ENCODE results near the gene ZXDC.

Gene ZXDC

DNA sequence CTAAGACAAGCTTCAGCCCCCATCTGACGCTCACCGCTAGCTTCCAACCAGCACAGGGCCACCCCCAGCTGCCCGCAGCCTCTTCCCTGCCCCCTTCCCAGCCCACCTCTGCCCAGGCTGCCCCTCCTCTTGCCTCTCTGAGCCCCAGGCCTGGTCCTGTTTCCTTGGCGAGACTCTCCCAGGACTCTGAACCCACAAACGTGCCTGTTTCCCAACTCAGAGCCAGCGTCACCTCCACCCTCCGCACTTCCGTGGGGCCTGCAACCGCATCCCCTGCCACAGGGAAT is 35.0 kb downstream of the ZXDC start:
- Mint-ChIP-seq H3K9me3 (no peaks in the 10 kb centered on the region), H3K4me1 (ENCODE audit: low read depth) (peaks cover 8% of the 10 kb centered on the region), H3K27me3 (no peaks in the 10 kb centered on the region), H3K27ac (no peak overlapping the region), H3K4me3 (no peak overlapping the region), H3K36me3 (ENCODE audit: low read depth) (peaks cover 84% of the 10 kb centered on the region)
- intact Hi-C loops (cut with micrococcal nuclease): no loop called here

- no peak overlapping the region for H3K27ac Mint-ChIP-seq
- intact Hi-C loops (cut with micrococcal nuclease): no loop called here
- H3K9me3 Mint-ChIP-seq: no peaks in the 10 kb centered on the region
- peaks cover 84% of the 10 kb centered on the region for H3K36me3 Mint-ChIP-seq (ENCODE audit: low read depth)
- H3K27me3 Mint-ChIP-seq: no peaks in the 10 kb centered on the region
- peaks cover 8% of the 10 kb centered on the region for H3K4me1 Mint-ChIP-seq (ENCODE audit: low read depth)
- H3K4me3 Mint-ChIP-seq: no peak overlapping the region
These were observed 35.6 kb downstream of the ZXDC start for GRCh38 chr3:126439968-126440708.

- intact Hi-C loops (cut with micrococcal nuclease): no loop called here
- Mint-ChIP-seq H3K9me3 (no peaks in the 10 kb centered on the region), H3K27ac (no peak overlapping the region), H3K4me3 (no peak overlapping the region), H3K27me3 (no peaks in the 10 kb centered on the region), H3K4me1 (ENCODE audit: low read depth) (peaks cover 8% of the 10 kb centered on the region), H3K36me3 (ENCODE audit: low read depth) (peaks cover 90% of the 10 kb centered on the region)
These were observed 36.2 kb downstream of the ZXDC start for GRCh38 chr3:126439346-126439967.

GRCh38 chr3:126438746-126439145 is 36.9 kb downstream of the ZXDC start:
- intact Hi-C loops (cut with micrococcal nuclease): no loop called here
- peaks cover 97% of the 10 kb centered on the region for H3K36me3 Mint-ChIP-seq (ENCODE audit: low read depth)
- no peaks in the 10 kb centered on the region for H3K9me3 Mint-ChIP-seq
- no peak overlapping the region for H3K27ac Mint-ChIP-seq
- no peaks in the 10 kb centered on the region for H3K27me3 Mint-ChIP-seq
- peaks cover 8% of the 10 kb centered on the region for H3K4me1 Mint-ChIP-seq (ENCODE audit: low read depth)
- H3K4me3 Mint-ChIP-seq: no peak overlapping the region

DNA sequence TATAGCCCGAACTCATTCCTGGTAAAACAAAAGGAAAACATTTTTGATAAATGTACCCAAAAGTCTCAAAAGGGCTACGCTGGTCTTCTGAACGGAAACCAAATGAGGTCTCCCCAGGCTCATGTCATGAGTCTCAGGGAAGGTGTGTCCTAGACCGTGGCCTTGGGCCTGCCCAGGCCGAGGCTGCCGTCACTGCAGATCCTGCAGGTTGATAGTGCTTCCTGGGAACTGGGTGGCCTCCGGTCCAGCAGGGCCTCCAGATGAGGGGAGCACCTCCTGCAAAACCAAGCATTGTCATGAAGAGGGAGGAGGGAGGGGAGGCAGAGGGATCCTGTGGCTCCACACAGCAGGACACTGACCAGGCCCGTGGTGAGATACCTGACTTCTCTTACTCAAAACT is 37.5 kb downstream of the ZXDC start:
- Mint-ChIP-seq H3K4me3 (no peak overlapping the region), H3K27ac (no peak overlapping the region), H3K4me1 (ENCODE audit: low read depth) (peaks cover 6% of the 10 kb centered on the region), H3K27me3 (no peaks in the 10 kb centered on the region), H3K36me3 (ENCODE audit: low read depth) (peaks cover 100% of the 10 kb centered on the region), H3K9me3 (no peaks in the 10 kb centered on the region)
- intact Hi-C loops (cut with micrococcal nuclease): no loop called here

GRCh38 chr3:126436826-126437717 is 38.6 kb downstream of the ZXDC start:
- Mint-ChIP-seq H3K4me1 (ENCODE audit: low read depth) (no peaks in the 10 kb centered on the region), H3K27me3 (no peaks in the 10 kb centered on the region), H3K4me3 (no peak overlapping the region), H3K36me3 (ENCODE audit: low read depth) (peaks cover 100% of the 10 kb centered on the region), H3K27ac (no peak overlapping the region), H3K9me3 (no peaks in the 10 kb centered on the region)
- intact Hi-C loops (cut with micrococcal nuclease): no loop called here

GRCh38 chr3:126435456-126436315 is 40.0 kb downstream of the ZXDC start:
- Mint-ChIP-seq H3K36me3 (ENCODE audit: low read depth) (peaks cover 86% of the 10 kb centered on the region), H3K4me3 (no peak overlapping the region), H3K27ac (no peak overlapping the region), H3K9me3 (no peaks in the 10 kb centered on the region), H3K27me3 (no peaks in the 10 kb centered on the region), H3K4me1 (ENCODE audit: low read depth) (no peaks in the 10 kb centered on the region)
- intact Hi-C loops (cut with micrococcal nuclease): no loop called here

- Mint-ChIP-seq H3K9me3 (no peaks in the 10 kb centered on the region), H3K4me1 (ENCODE audit: low read depth) (no peaks in the 10 kb centered on the region), H3K27ac (no peak overlapping the region), H3K36me3 (ENCODE audit: low read depth) (peaks cover 79% of the 10 kb centered on the region), H3K4me3 (no peak overlapping the region), H3K27me3 (no peaks in the 10 kb centered on the region)
- intact Hi-C loops (cut with micrococcal nuclease): no loop called here
These were observed 40.7 kb downstream of the ZXDC start for GRCh38 chr3:126434931-126435411.

DNA sequence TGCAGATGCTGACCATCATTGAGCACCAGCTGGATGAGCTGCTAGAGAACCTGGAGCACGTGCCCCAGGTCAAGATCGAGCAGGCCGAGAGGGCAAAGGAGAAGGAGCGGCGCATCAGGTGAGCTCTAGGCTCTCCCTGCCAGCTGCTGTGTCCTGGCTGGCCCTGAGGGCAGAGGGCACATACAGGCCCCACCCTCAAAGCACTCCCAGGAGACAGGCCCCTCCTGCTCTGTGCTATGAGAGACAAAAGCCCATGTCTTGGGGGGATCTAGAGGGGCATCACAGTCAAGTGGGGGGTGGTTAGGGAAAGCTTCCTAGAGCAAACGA is 41.5 kb downstream of the ZXDC start:
- Mint-ChIP-seq H3K9me3 (no peaks in the 10 kb centered on the region), H3K36me3 (ENCODE audit: low read depth) (peaks cover 71% of the 10 kb centered on the region), H3K27ac (no peak overlapping the region), H3K4me1 (ENCODE audit: low read depth) (no peaks in the 10 kb centered on the region), H3K27me3 (no peaks in the 10 kb centered on the region), H3K4me3 (no peak overlapping the region)
- intact Hi-C loops (cut with micrococcal nuclease): no loop called here

DNA sequence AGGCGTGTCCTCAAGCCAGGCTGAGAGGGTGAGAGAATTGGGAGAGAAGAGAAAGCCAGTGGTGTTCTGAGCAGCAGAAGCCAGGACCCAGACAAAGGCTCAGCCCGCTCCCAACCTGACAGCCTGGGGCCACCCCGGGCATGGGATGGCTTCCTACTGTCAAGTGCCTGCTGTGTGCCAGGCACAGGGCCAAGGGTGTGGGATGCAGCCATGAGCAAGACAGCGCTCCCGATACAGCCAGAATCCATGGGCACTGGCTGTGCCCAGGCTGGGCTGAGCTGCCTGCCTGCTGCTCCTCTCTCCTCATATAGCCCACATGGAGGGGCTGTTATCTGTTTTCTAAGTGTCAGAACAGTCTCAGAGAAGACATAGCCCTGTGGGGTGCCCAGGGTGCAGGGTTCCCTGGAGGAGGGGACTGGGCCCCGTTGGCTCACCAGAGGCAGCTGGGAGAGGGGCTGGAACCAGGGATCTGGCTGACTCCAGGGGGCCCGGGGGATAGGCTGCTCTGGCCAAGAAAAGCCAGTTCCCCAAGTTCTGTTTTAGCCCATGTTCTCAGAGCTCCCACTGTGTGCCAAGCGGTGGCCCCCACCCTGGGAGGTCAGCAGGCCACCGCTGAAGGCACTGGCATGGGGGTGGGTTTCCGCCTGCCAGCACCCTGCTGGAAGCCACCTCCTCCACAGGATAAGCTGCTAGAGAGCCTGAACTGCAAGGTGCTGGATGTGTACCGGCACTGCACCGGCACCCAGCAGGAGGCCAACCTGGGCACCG is 42.0 kb downstream of the ZXDC start:
- no peaks in the 10 kb centered on the region for H3K9me3 Mint-ChIP-seq
- no peak overlapping the region for H3K27ac Mint-ChIP-seq
- no peak overlapping the region for H3K4me3 Mint-ChIP-seq
- no peaks in the 10 kb centered on the region for H3K27me3 Mint-ChIP-seq
- peaks cover 66% of the 10 kb centered on the region for H3K36me3 Mint-ChIP-seq (ENCODE audit: low read depth)
- intact Hi-C loops (cut with micrococcal nuclease): no loop called here
- no peaks in the 10 kb centered on the region for H3K4me1 Mint-ChIP-seq (ENCODE audit: low read depth)

- Mint-ChIP-seq H3K4me3 (no peak overlapping the region), H3K4me1 (ENCODE audit: low read depth) (no peaks in the 10 kb centered on the region), H3K27me3 (no peaks in the 10 kb centered on the region), H3K9me3 (no peaks in the 10 kb centered on the region), H3K27ac (no peak overlapping the region), H3K36me3 (ENCODE audit: low read depth) (peaks cover 60% of the 10 kb centered on the region)
- intact Hi-C loops (cut with micrococcal nuclease): no loop called here
These were observed 42.6 kb downstream of the ZXDC start for GRCh38 chr3:126433105-126433430.

DNA sequence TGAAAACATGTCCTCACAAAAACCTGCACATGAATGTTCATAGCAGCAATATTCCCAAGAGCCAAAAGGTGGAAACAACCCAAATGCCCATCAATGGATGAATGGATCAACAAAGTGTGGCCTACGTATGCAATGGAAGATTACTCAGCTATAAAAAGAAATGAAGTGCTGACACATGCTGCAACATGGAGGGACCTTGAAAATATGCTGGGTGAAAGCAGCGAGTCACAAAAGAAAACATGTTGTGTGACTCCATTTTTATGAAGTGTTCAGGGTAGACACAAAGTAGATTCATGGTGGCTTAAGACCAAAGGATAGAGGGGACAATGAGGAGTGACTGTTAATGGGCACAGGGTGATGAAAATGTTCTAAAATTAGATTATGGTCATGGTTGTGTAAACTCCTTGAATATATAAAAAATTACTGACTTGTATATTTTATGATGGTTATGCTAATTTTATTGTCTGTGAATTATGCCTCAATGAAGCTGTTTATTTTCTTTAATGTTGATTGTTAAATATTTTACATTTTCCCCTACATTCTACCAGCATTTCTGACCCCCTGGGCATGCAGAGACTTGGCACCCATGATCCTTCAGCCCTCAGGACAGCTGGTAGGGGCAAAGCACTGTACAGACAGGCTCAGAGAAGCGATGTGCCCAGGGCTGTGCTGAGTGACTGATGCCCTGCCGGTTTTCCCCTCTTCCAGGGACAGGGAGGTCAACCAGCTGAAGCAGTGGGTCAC is 43.2 kb downstream of the ZXDC start:
- Mint-ChIP-seq H3K4me3 (no peak overlapping the region), H3K36me3 (ENCODE audit: low read depth) (peaks cover 54% of the 10 kb centered on the region), H3K9me3 (no peaks in the 10 kb centered on the region), H3K4me1 (ENCODE audit: low read depth) (no peaks in the 10 kb centered on the region), H3K27ac (no peak overlapping the region), H3K27me3 (no peaks in the 10 kb centered on the region)
- intact Hi-C loops (cut with micrococcal nuclease): no loop called here

- no peaks in the 10 kb centered on the region for H3K27me3 Mint-ChIP-seq
- peaks cover under 1% of the 10 kb centered on the region for H3K9me3 Mint-ChIP-seq
- intact Hi-C loops (cut with micrococcal nuclease): no loop called here
- H3K36me3 Mint-ChIP-seq (ENCODE audit: low read depth): peaks cover 40% of the 10 kb centered on the region
- no peaks in the 10 kb centered on the region for H3K4me1 Mint-ChIP-seq (ENCODE audit: low read depth)
- H3K4me3 Mint-ChIP-seq: no peak overlapping the region
- H3K27ac Mint-ChIP-seq: no peak overlapping the region
These were observed 44.6 kb downstream of the ZXDC start for GRCh38 chr3:126431103-126431534.
